ENCODE results near the gene GRIA4. TPM values are rescaled to one million over a fixed set of nuclear protein-coding genes. Genes with fewer than 3 reads are reported as not detected.

The GRIA4 gene
- total RNA-seq, 6 donors from 2014 or later: not detected

GRCh38 chr11:105642870-105643269 is 33.0 kb downstream of the GRIA4 start:
- Histone ChIP-seq H3K4me1 (no peaks in the 10 kb centered on the region), H3K9me3 (no peaks in the 10 kb centered on the region), H3K4me3 (no peak overlapping the region), H3K27me3 (no peaks in the 10 kb centered on the region), H3K27ac (no peak overlapping the region), H3K36me3 (no peaks in the 10 kb centered on the region)
- DNase-seq (no peak), ATAC-seq (ENCODE audit: low FRiP score in 2 of 2) (no peak)
- no peak for TF ChIP-seq POLR2A (IDR thresholded peaks at IDR 0.05)
- TF ChIP-seq CTCF (IDR thresholded peaks at IDR 0.05): no peak
- TF ChIP-seq EP300 (IDR thresholded peaks at IDR 0.05): no peak
- TF ChIP-seq POLR2AphosphoS5 (IDR thresholded peaks at IDR 0.05): no peak

GRCh38 chr11:105644839-105645573 is 35.1 kb downstream of the GRIA4 start:
- Histone ChIP-seq H3K36me3 (no peaks in the 10 kb centered on the region), H3K4me3 (no peak overlapping the region), H3K9me3 (no peaks in the 10 kb centered on the region), H3K27me3 (no peaks in the 10 kb centered on the region), H3K27ac (no peak overlapping the region), H3K4me1 (no peaks in the 10 kb centered on the region)
- DNase-seq (no peak), ATAC-seq (ENCODE audit: low FRiP score in 2 of 2) (no peak)
- 74 to 77% methylated on average over 7 of the region's 7 CpGs for WGBS, 2 donors
- no peak for TF ChIP-seq EP300 (IDR thresholded peaks at IDR 0.05)
- TF ChIP-seq POLR2A (IDR thresholded peaks at IDR 0.05): no peak
- TF ChIP-seq CTCF (IDR thresholded peaks at IDR 0.05): no peak
- no peak for TF ChIP-seq POLR2AphosphoS5 (IDR thresholded peaks at IDR 0.05)

- Histone ChIP-seq H3K4me1 (no peaks in the 10 kb centered on the region), H3K36me3 (no peaks in the 10 kb centered on the region), H3K4me3 (no peak overlapping the region), H3K9me3 (no peaks in the 10 kb centered on the region), H3K27me3 (no peaks in the 10 kb centered on the region), H3K27ac (no peak overlapping the region)
- 92 to 100% methylated on average over 1 of the region's 1 CpG for WGBS, 2 donors
- no peak for ATAC-seq (ENCODE audit: low FRiP score in 2 of 2)
- no peak for TF ChIP-seq POLR2AphosphoS5 (IDR thresholded peaks at IDR 0.05)
- TF ChIP-seq CTCF (IDR thresholded peaks at IDR 0.05): no peak
- no peak for TF ChIP-seq POLR2A (IDR thresholded peaks at IDR 0.05)
- no peak for TF ChIP-seq EP300 (IDR thresholded peaks at IDR 0.05)
- no peak for DNase-seq
Measured at GRCh38 chr11:105647780-105648179, 37.9 kb downstream of the GRIA4 start.

- Histone ChIP-seq H3K27ac (no peak overlapping the region), H3K4me1 (no peaks in the 10 kb centered on the region), H3K9me3 (no peaks in the 10 kb centered on the region), H3K36me3 (no peaks in the 10 kb centered on the region), H3K27me3 (no peaks in the 10 kb centered on the region), H3K4me3 (no peak overlapping the region)
- ATAC-seq (ENCODE audit: low FRiP score in 2 of 2): no peak
- no peak for TF ChIP-seq CTCF (IDR thresholded peaks at IDR 0.05)
- TF ChIP-seq POLR2AphosphoS5 (IDR thresholded peaks at IDR 0.05): no peak
- TF ChIP-seq POLR2A (IDR thresholded peaks at IDR 0.05): no peak
- TF ChIP-seq EP300 (IDR thresholded peaks at IDR 0.05): no peak
- DNase-seq: no peak
- 79% methylated on average over 4 of the region's 4 CpGs for WGBS, 2 donors
Measured at GRCh38 chr11:105648762-105649161, 38.9 kb downstream of the GRIA4 start.

- TF ChIP-seq POLR2A (IDR thresholded peaks at IDR 0.05): no peak
- no peak for TF ChIP-seq CTCF (IDR thresholded peaks at IDR 0.05)
- TF ChIP-seq EP300 (IDR thresholded peaks at IDR 0.05): no peak
- no peak for TF ChIP-seq POLR2AphosphoS5 (IDR thresholded peaks at IDR 0.05)
- Histone ChIP-seq H3K4me3 (no peak overlapping the region), H3K36me3 (no peaks in the 10 kb centered on the region), H3K9me3 (no peaks in the 10 kb centered on the region), H3K4me1 (no peaks in the 10 kb centered on the region), H3K27me3 (no peaks in the 10 kb centered on the region), H3K27ac (no peak overlapping the region)
- no peak for DNase-seq
- ATAC-seq (ENCODE audit: low FRiP score in 2 of 2): no peak
- 80 to 92% methylated on average over 4 of the region's 4 CpGs for WGBS, 2 donors
Measured at GRCh38 chr11:105665281-105665680, 55.4 kb downstream of the GRIA4 start.

All from upper lobe of left lung (tissue), 6 donors.